CD4-positive, alpha-beta T cell treated with Interferon alpha-2 for 1 hour (primary cell): ENCODE results near the gene XIRP2.
"Not testable (repeated sequence)": the region's sequence is repeated elsewhere in the genome, so short reads cannot be mapped to it uniquely, and the experiment has no call there.

Source experiments
- DNase-seq, 2 donors: peaks; one replicate each; pipeline ENCODE4 v3.0.0-alpha.2; 2020 to 2022

The XIRP2 gene

DNA sequence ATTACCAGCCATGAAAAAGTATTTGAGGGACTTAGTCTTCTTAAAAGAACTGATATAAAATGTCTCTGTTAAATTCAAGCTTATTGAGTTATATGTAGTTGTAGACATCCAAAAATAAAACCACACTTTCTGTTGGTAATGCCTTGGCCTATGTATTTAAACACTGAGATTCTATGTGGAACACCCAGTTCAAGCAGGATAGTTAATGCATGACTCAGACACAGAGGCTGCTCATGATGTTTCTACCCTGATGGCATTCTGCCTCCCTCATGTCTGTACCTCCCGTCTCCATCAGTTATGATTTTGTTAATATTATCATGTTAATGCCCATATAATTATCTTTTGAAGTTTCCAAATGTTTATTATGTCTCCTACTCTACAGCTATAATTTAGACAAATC is 164.5 kb downstream of the XIRP2 start:
- DNase-seq = no peak

DNA sequence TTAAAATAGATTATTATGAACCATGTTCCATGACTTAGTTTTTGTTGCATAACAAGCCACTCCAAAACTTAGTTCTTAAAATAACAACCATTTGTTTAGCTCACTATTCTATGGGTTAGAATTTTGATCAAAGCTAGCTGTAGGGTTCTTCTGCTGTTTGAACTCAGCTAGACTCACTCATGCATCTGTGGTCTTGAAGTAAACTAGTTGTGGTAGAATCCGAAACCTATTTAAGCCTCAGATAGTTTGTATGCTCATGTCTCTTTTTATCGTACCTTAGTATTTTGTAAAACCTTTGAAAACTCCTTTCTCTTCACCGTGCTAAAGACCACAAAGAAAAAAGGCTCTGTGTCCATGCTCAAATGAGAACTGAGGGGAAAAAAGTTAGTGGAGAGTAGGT is 166.6 kb downstream of the XIRP2 start:
- no peak for DNase-seq

DNA sequence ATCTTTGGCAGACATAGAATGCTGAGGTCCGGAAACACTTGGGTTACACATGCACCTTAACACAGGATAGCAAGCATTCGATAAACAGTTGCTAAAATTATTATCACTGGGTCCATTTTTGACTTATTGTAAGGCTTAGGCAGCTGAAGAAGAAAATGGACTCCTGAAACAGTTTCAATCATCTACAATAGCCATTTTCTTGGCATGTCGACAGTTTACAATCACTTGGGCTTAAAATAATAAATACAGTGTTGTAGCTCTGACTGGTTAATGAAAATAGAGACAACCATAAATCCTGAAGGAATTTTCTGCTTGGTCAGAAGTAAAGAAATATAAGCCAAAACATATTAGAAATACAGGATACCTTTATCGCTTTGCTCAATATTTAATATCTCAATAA is 169.2 kb downstream of the XIRP2 start:
- no peak for DNase-seq

DNA sequence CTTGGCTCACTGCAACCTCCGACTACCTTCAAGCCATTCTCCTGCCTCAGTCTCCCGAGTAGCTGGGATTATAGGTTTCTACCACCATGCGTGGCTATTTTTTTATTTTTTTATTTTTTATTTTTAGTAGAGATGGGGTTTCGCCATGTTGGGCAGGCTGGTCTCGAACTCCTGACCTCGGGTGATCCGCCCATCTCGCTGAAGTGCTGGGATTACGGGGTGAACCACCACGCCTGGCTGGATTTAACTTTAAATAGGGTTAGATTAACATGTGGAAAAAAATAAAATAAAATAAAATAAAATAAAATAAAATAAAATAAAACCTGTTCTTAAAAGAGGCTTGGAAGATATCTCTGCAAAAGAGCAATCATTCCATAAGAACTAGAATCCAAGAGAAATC is 170.9 kb downstream of the XIRP2 start:
- no peak for DNase-seq

DNA sequence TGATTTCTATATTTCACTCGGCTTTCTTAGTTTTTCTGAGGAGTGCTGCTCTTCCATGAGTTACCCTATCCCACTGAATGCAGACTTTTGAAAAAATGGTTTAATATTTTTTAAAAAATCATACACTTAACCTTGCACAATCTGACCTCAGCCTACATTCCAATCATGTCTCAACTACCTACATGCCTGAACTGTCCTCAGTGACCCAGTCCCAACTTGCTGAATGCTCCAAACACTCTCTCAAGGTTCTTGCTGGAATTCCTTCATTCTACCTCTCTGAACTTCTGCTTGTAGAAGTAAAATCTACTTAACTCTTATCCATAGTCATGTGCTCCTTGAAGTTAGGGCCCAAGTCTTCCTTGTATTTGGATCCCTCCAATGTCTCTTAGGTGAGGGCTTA is 181.6 kb downstream of the XIRP2 start:
- DNase-seq = no peak

DNA sequence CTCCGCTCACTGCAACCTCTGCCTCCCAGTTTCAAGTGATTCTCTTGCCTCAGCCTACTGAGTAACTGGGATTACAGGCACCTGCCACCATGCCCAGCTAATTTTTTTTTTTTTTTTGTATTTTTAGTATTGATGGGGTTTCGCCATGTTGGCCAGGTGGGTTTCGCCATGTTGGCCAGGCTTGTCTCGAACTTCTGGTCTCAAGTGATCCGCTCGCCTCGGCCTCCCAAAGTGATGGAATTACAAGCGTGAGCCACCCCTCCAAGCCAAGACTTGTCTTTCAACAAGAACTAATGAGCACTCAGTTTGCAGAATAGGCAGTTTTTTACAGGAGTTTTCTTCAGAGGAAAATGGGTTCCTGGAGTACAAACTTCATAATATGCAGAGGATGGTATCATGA is 187.4 kb downstream of the XIRP2 start:
- DNase-seq = not testable (repeated sequence)

DNA sequence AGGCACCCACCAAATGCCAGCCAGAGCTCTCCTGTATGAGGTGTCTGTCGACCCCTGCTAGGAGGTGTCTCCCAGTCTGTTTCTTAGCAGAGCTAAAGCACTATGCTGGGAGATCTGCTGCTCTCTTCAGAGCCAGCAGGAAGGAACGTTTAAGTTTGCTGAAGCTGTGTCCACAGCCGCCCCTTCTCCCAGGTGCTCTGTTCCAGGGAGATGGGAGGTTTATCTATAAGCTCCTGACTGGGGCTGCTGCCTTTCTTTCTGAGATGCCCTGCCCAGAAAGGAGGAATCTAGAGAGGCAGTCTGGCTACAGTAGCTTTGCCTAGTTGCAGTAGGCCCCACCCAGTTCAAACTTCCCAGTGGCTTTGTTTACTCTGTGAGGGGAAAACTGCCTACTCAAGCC is 210.7 kb downstream of the XIRP2 start:
- not testable (repeated sequence) for DNase-seq

DNA sequence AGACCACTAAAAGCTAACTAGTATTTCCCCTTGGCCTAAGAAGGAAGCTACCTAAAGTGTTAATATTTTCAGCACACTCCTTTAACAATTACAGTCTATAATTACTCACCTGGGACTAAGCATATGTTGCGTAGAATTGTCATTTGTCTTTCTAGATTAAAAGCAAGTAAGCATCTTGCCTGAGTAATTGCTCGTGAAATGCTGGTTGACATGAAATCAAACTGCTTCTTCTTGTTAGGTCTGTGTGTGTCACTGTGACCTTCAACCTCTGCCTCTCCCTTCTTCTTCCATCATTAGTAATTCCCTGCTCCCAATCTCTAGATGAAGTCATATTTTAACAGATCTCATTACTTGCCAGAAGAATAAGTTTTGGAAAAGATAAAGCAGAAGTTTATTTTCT is 212.2 kb downstream of the XIRP2 start:
- DNase-seq = no peak

DNA sequence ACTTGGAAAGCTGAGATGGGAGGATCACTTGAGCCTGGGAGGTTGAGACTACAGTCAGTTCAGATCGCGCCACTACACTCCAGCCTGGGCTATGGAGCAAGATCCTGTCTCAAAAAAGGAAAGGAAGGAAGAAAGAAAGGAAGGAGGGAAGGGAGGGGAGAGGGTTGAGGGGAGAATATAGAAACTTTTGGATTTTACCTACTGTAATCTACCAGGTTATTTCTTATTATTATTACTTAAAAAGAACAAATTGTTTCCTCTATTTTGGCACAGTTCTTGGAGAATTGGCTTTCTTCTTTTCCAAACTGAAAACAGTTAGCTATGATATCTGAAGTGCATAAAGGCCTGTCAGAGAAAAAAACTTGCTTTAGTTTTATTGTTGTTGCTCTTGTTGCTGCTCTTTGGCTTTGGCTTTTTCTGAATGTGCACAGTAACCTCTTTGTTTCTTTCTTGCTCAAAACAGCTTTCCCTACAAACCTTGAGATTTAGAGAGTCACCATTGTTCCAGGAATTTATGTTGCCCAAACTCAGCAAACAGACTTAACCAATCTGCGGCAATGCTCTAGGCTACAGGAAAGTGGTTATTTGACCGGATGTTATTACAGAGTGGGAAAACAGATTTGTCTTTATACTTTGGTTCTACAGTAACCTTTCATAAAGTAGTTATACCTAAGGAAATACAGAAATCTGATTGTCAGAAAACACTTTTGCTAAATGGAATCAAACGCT is 214.9 kb downstream of the XIRP2 start:
- DNase-seq = no peak

DNA sequence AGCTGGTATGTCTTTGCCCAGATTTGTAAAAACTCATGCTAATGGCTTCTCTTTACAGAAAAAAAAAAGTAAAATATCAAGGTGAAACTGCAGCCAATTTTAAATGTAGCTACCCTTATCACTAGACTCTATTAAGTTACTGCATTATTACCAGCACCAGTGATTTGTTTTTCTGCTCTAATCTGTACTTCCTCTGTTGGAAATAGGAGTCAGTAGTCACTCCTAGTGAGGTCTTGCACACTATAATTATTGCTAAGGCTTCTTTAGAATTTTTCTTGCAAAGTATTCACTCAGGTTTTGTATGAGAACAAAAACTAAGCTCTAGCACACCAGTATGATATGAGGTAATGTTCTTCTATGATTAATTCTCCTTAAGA is 215.5 kb downstream of the XIRP2 start:
- no peak for DNase-seq

DNA sequence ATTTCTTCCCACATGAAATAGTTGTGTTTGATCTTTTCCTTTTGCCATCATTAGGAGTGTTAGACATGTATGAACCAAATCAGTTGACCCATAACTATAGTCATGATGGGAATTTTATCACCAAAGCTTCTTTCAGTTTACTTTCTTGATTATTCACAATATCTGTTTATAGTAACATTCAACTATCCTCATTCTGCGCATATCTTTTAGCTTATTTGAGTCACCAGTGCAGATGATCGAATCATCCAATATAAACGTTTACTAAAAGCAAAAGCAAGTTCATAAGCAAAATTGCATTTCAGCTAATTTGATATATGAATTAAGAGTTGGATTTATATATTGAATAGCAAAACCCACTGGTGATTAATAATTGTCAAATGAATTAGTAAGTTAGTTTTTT is 216.4 kb downstream of the XIRP2 start:
- DNase-seq = no peak

DNA sequence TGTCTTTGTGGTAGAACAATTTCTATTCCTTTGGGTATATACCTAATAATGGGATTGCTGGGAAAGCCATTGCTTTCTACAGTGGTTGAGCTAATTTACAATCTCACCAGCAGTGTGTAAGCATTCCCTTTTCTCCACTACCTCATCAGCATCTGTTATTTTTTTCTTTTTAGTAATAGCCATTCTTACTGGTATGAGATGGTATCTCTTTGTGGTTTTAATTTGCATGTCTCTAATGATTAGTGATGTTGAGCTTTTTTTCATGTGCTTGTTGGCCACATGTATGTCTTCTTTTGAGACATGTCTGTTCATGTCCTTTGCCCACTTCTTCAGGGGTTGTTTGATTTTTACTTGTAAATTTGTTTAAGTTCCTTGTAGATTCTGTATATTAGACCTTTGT is 221.4 kb downstream of the XIRP2 start:
- not testable (repeated sequence) for DNase-seq

DNA sequence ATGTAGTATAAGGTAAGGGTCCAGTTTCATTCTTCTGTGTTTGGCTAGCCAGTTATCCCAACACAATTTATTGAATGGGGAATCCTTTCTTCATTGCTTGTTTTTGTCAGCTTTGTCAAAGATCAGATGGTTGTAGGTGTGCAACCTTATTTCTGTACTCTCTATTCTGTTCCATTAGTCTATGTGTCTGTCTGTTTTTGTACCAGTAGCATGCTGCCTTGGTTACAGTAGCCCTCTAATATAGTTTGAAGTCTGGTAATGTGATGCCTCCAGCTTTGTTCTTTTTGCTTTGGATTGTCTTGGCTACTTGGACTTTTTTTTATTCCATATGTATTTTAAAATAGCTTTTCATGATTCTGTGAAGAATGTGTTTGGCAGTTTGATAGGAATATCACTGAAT is 222.1 kb downstream of the XIRP2 start:
- no peak for DNase-seq

DNA sequence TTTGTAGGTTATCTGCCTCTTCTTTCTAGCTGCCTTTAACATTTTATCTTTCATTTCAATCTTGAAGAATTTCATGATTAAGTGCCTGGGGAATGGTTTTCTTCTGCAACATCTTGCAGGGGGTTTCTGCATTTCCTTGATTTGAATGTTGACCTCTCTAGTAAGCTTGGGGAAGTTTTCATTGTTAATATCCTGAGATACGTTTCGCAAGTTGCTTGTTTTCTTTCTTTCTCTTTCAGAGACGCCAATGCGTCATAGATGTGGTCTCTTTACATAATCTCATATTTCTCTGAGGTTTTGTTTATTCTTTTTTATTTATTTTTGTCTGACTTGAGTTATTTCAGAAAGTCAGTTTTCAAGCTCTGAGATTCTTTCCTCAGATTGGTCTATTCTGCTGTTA is 225.7 kb downstream of the XIRP2 start:
- no peak for DNase-seq

DNA sequence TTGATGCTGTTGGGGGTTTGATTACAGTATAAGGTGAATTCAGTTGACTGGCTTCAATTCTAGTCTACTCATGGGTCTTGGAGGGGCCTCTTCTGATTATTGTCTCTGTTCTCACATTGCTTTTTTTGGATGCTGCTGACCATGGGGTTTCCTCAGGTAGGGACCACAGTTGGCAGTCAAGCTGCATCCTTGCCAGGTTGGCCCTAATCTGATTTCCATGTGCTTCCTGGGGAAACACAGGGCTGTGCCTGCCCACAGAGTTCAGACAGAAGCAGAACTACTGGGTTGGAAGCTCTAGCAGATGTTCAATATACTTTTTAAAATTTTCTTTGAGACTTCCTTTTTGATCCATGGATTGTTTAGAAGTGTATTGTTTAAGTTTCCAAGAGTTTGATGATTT is 227.3 kb downstream of the XIRP2 start:
- DNase-seq = no peak

DNA sequence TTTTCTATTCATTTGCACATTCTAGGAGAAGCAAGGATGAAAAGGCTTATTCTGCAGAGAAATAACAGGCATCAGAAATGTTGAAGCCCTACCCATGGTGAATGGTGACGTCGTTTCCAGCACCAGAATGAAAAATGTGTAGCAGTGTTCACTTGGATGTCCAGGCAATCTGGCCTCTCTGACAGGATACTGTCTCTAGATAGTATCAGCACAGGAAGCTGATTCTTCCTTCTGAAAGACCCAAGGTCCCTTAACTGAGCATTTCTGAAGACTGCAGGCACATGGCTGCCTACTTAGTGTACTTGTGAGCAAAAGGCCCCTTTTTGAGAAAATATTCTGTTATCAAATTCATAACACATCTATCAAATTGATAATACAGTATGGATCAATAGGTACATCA is 234.1 kb downstream of the XIRP2 start:
- DNase-seq = no peak

DNA sequence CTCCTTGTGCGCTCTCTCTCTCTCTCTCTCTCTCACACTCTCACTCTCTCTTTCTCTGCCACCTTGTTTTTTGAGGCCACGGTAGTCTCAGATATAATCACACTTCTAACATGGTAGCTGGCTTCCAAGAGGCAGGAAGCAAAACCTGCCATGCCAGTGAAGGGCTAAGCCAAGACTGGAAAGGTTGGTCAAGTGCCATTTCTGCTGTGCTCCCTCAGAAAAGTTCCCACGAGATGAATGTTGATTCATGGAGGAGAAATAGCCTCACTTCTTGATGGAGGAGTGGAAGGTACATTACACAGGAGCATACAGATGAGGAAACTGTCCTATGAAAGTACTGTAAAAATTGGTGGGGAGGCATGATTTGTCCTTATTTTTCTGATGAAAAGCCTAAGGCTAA is 237.9 kb downstream of the XIRP2 start:
- no peak for DNase-seq

DNA sequence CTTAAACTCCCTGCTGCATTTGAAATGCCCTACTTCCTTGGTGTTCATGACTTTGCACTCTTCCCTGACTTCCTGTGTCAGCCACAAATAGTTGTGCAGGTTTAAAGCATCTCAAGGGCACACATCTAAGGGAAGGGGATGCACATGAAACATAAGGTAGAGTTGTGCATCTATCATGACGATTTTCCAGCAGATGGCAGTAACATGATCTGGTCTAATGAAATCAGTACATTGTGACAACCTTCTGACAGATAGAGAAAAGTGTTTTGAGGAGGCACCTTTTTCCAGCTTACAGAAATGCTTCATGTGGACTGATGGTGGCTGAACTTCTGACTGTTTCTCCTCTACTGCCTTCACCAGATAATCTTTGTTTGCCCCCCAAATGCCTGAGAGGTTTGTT is 238.9 kb downstream of the XIRP2 start:
- DNase-seq = no peak

DNA sequence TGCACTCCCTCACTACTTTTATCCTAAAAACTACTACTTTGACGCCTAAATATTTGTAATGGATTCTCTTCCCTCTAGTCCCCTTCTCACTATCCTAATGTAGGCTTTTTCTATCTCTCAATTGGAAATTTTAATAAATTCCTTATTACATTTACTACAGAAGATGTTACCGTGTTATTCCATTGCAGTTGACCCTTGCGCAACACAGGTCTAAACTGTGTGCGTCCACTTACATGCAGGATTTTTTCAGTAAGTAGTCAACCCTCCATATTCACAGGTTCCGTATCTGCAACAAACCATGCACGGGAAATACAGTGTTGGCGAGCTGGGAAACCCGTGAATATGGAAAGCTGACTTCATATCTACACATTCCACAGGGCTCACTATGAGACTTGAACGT is 239.8 kb downstream of the XIRP2 start:
- DNase-seq = no peak

DNA sequence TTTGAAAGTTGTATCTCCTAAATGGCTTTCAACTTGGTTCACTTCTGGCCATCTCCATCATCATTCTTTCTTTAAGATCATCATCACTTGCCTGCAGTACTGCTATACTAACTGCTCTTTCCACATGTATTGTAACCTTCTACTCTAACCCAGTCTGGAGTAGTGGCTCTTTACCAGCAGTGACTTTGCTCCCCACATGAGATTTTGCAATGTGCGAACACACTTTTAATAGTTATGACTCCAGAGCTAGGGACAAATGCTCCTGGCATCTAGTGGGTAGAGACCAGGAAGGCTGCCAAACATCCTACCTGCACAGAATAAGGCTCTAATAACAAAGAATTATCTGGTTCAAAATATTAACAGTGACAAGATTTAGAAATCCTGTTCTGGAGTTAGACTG is 243.8 kb downstream of the XIRP2 start:
- DNase-seq = no peak

DNA sequence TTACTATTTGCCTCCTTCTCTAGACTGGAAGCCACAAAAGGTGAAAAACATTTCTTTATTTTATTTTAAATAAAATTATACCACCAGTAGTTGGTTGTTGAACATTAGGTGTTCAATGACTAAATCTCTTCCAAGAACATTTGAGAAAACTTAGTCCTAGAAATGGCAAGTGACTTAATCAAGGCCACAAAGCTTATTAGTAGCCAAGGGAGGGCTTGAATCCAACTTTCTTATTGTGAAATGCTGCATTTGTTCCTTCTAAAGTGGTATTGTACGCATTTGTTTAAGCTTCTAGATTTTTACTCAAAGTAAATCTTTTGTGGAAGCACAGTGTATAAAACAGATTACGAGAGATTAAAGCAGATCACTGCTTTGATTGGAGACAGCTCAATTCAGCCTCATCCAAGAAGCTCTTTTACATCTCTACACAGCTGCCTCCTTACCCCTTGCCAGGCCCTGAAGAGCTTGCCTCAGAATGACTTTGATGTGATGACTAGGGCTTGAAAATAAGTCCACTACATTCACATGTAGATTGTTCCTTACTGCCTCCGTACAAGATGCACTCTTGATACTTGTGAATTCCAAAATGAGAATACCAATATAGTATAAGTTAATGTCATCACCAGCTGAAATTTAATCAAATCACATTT is 244.8 kb downstream of the XIRP2 start:
- DNase-seq = no peak

DNA sequence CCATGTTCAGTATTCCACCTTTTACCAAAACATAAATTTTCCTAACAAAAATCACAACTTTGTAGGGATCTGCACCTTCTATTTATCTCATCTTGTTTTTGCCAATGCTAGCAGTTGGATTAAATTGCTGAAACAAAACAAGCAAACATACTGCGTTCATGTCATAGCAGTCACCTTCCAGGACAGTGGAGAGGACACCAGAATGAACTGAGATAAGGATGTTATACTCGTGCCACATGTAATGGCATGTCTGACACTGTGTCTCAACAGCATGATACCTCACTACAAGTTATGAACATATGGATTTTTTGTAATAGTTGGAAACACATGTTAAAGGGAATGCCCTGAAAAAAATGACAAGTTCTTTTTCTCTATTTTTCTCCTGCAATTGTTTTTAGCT is 245.3 kb downstream of the XIRP2 start:
- no peak for DNase-seq

DNA sequence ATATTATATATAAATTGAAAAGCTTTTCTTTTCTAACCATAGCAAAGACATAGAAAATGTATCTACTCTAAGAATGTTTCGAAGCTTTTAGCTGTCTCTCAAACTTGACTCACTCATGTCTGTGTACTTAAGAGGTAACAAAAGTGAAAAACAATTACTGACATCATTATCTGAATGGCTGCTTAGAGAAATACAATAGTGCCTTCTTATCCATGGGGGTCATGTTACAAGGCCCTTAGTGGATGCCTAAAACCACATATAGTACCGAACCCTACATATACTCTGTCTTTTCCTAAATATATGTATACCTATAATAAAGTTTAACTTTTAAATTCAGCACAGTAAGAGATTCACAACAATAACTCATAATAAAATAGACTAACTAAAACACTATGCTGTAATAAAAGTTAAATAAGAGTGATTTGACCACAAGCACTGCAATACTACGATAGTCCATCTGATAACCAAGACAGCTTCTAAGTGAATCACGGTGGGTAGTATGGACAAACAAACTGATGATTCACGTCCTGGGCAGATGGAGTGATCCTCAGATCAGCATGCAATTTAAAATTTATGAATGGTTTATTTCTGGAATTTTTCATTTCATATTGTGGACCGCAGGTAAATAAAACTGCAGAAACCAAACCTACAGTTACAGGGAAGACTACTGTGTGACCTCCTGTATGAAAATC is 246.2 kb downstream of the XIRP2 start:
- DNase-seq = no peak

DNA sequence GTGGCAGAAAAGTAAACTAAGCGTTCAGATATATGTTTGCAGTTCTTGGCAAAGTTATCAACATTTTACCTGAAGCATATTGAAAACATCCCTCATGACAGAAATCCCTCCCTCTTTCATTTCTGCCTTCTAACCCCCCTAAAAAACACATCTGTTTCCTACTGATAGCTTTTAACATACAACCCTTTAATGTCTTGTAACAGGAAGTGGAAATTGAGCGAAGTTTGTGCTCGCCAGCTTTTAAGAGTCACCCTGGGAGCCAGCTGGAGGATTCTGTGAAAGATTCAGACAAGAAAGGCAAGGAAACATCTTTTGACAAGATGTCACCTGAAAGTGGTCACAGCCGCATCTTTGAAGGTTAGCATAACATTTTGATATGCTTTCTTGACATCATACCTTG is 247.4 kb downstream of the XIRP2 start:
- DNase-seq = no peak
